GM21423 (cell line): Measurements from ENCODE around the gene MRFAP1L1.
"Not testable (repeated sequence)": the region's sequence is repeated elsewhere in the genome, so short reads cannot be mapped to it uniquely, and the experiment has no call there.

Experiments used
- ATAC-seq: cut with Tn5 transposase; IDR thresholded peaks from one replicate; pipeline ENCODE4 v1.9.1; 2021; ENCODE audit warnings: mild to moderate bottlenecking, moderate library complexity; ENCODE audit not compliant: unreplicated experiment

The MRFAP1L1 gene

DNA sequence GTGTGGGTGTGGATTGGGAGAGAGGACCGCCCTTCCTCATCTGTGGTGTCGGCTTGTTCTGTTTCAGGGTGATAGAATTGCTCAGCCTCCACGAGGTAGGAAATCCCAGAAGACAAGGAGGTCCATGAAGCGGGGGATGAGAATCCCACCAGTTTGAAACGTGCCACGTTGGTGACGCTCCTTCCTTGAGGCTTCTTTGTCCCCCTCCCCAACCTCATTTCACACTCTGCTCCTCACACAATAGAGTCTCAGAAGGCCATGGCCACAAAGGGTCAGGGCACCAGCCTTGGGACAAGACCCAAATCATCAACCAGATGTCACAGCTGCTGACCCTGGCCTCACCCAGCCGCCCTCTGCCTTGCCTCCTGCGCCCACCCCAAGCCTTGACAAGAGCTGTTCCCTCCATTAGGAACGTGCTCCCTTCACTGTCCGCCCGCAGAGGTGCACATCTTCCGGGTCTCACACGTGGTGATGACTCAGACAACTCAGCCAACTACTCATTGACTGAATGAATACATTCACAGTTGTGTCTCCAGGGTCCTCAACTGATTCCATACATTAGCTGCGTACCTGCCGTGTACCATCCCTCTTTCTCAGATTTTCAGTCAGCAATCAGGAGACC, 24.6 kb upstream of the MRFAP1L1 start:
- ATAC-seq = no peak

DNA sequence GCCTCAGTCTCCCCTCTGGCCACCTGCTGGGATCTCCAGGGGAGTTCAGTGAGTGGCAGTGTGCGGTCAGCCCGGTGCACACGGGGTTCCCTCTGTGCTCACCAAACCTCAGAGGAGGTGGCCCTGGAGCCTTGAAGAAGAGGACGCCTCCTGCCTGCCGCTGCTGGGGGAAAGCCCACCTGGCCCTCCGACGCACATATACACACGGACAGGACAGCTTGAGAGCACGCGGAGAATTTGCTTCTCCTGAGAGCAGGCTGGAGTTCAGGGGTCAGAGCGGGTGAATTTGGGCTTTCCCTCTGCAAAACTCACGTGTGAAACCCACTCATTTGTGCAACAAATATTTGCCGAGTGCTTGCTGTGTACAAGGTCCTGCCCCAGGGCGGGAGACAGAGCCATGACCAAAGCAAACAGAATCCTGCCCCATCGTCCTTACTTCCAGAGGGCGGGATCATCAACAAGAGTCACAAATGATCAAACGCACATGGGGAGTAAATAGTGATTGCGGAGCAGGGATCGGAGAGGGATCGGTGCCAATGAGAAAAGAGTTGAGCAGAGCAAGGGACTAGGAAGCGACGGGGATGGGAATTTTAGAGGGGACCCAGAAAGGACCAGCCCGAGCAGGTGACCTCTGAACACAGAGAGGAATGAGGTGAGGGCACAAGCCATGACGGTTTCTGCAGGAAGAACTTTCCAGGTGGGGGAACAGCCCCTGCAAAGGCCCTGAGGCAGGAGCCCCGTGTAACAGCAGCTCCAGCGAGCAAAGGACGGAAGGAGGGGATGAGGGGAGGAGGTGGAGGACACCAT, 23.9 kb upstream of the MRFAP1L1 start:
- ATAC-seq = no peak

DNA sequence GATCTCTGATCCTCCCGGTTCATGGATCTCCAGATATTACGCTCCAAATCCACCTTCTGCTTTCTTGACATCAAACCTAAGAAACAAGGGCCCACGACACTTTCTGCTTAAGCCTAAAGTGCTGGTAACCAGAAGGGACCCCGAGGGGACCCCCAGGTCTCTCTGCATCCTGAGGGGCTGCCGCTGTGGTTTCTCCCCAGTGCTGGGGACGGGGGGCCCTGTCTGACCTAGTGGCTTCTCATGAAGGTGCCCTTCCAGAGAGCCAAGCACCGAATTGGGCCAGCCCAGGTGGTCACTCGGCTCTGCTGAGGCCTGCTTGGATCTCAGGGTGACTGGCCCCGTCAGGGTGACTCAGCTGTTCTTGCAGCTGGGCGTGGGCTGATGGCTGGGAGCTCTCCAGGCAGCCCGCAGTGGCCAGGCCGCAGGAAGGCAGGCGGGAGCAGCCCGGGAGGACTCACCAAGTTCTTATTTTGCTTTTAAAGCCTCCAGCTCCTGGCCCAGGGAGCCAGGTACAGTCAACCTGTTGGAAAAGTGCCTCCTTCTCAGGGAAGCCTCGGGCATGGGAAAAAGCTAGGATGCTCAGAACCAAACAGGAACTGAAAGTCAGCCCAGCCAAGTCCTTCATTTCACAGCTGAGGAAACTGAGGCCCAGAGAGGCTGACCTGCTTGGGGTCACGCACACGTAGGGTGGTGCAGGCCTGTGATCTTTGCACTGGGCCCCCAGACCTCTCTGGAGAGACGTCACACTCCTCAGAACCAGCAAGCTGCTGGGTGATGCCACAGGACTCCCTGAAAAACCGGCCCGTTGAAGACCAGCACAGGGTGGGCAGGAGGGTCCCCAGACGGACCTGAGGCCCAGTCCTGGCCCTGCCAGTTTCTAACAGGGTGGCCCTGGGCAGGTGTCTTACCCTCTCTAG, 23.0 kb upstream of the MRFAP1L1 start:
- ATAC-seq = no peak

DNA sequence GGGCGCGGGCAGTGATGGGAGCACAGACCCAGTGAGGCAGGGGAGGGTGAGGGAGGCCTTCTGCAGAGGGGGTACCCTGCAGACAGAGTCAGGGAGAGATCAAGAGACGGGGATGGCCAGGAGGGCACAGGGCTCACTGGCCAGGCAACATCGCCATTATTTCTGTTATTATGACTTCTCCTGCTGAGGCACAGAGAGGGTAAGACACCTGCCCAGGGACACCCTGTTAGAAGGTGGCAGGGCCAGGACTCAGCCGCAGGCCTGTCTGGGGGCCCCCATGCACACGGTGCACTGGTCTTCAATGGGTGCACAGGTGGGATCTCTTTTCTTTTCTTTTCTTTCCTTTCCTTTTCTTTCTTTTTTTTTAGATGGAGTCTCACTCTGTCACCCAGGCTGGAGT, 22.1 kb upstream of the MRFAP1L1 start:
- no peak for ATAC-seq

DNA sequence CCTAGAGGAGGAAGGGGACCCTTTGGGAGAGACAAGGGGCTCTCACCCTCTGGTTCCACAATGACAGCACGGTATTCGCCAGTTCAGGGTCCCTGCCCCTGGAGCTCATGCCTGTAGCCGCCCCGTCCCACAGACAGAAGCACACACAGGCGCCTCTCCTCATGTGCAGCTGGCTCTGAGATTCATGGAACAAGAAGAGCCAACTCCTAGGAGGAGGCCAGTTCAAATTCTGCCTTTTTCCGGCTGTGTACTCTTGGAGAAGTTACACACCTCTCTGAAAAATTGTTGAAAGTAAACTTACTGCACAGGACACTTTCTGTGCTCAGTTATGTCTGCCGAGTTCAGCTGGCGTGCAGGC, 21.6 kb upstream of the MRFAP1L1 start:
- ATAC-seq = no peak

DNA sequence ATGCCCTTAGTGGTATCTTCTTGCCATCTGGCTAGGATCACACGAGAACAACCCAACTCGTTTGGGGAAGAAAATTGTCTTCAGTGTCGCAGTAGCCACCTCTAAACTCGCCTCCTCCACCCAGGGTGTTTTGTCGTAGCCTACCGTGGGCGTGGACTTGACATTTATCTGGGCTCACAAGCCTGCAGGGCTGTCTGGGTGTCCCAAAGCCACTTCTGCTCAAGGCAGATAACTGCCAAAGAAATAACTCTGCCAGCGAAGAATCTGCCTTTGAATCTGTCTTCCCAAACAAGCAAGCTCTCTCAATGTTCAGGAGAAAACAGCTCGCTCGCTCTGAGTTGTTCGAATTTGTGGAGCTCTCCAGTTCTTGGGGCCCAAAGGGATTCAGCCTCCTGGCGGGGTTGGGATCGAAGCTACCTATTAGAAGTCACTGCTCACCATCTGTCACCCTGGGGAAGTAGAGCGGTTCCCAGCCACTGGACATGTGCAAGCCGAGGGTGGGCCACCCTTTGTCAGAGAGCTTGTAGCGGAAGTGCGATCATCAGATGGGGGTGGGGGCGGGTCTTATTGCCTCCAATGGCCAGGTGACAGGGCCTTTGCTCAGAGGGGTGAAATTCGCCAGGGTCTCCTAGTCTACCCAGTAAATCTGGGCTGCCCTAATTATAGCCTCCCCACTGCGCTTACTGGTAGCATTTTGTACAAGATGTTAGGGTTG, 21.1 kb upstream of the MRFAP1L1 start:
- no peak for ATAC-seq

DNA sequence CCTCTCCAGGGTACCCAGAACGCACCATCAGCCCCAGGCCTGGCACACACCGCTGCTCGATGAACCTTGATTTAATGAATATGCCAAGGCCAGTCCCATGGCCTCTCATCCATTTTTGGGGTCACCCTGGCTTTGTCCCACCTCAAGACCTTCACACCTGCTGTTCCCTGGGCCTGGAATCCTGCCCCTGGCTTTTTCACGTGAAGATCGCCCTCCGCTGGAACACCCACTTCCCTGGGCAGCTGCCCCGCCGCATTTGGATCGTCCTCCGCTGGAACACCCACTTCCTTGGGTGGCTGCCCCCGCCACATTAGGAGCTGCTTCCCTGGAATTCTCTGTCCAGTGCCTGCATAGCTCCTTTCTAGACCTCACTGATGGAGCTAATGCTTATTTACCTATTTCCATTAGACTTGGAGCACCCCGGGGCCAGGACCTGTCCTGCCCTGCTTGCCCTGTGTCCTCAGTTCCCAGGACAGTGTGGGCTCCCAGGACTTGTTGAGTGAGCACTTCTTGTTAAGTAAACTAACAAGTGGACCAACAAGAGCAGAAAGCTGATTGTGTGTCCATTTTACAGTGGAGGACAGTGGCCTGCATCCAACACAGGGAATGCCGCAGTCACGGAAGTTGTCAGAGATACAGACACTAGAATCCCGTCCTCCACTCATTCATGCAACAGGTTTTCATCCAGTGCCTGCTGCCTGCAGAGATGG, 18.8 kb upstream of the MRFAP1L1 start:
- no peak for ATAC-seq

DNA sequence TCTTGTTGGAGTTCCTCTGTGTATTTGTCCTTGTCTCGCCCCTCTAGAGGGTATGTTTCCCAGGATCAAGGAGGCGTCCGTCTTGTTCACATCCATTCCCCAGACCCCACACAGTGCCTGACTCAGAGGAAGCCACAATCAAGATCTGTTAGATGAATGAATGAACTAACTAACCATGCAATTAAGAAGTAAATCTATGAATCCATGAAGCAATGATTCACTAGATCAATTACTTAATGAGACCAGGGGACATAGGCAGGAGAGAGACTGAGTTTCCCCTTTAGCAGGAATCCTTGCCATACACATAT, 18.2 kb upstream of the MRFAP1L1 start:
- ATAC-seq = no peak

DNA sequence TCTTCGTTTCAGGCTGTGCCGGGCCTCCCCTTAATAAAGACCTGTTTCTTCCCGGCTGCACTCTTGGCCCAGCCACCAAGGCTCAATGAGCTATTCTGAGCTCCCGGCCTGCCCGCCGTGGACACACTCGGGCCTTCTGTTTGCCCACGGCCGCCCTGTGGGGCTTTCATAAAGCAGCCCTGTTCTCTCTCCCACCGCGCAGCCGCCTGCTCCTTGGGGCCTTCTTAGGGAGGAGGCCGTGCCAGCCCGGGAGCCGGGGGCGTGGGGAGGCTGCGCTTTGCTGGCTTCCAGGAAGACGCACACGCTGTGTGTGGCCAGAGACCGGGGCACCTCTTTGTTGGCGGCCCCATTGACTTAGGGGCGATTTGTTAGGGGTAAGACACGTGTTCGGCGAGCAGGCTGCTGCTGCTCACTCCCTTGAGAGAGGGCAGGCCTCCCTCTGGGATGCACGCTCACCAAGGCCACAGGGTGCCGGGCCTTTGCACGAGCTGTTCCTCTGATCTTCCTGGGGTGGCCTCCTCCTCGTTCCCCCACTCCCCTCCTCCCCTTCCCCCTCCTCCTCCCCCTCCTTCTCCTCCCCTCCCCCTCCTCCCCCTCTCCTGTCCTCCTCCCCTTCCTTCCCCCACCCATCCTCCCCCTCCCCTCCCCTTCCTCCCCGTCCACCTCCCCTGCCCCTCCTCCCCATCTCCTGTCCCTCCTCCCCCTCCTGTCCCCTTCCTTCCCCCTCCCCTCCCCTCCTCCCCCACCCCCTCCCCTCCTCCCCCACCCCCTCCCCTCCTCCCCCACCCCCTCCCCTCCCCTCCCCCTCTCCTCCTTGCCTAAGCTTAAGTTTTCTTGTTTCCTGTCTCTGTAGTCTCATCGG, 17.6 kb upstream of the MRFAP1L1 start:
- ATAC-seq = no peak

DNA sequence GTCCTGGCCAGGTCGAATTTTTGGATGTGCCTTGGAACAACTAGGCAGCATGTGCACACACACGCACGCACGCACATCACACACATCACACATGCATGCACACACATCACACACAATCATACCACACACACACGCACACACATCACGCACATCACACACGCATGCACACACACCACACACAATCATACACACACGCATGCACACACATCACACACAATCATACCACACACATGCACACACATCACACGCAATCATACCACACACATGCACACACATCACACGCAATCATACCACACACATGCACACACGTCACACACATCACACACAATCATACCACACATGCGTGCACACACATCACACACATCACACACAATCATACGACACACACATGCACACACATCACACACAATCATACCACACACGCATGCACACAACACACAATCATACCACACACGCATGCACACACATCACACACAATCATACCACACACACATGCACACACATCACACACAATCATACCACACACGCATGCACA, 15.8 kb upstream of the MRFAP1L1 start:
- ATAC-seq = not testable (repeated sequence)

DNA sequence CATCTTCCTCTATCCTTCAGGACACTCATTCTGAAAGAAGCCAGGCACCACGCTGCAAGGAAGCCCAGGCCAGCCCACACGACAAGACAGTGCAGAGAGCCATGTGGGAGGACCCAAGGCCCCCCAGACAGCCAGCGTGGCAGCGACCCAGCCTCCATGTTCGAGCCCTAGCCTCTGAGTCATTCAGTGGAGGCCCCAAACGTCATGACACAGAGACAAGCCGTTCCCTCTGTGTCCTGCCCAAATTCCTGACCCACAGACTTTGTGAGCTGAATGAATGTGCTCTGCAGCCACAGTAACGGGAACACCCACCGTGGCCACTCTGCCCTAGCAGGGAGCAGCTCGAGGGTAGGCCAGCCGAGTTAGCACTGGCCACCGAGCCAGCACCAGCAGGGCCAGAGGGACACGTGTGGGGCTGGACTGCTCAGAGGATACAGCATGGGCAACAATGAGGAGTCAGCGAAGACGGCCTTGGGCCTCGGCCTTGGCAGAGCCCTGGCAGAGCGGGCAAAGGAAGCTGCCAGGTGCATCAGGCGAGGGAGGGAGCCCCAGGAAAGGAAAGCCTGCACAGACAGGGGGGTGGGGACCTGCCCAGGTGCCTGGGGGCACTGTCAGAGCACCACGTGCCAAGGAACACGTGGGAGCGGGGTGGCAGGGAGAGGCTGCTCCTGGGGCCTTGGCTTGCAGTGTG, 14.9 kb upstream of the MRFAP1L1 start:
- ATAC-seq = no peak

DNA sequence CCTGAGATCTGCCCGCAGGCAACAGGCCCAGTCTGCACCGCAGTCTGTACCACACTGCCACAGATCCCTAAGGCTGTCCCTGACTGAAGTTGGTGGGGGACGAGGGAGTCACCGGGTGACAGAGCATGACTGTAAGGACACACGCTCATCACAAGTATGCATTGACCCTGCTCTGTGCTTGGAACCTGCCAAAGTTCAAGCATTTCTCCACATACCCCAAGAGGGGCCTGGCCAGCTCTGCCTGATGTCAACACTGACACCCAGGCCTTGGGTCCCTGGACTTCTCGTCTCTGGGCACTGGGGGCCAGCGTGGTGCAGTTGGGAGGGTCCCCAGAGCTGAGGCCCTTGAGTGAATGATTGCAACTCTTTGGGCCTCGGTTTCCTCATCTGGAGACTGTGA, 14.2 kb upstream of the MRFAP1L1 start:
- no peak for ATAC-seq

DNA sequence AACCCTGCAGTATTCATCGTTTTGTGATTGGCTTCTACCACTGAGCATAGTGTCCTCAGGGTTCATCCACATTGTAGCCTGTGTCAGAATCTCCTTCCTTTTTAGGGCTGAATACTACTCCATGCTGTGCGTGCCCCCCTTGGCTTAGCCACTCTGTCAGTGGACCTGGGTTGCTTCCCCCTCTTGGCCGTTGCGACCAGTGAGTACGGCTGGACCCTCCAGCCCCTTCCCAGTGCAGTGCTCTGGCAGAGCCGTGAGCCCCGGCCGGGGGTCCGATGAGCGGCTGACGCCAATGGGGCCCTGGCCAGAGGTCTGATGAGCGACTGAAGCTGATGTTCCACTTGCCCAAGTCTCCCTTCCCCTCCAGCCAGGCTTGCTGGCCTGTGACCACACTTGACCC, 13.2 kb upstream of the MRFAP1L1 start:
- no peak for ATAC-seq

DNA sequence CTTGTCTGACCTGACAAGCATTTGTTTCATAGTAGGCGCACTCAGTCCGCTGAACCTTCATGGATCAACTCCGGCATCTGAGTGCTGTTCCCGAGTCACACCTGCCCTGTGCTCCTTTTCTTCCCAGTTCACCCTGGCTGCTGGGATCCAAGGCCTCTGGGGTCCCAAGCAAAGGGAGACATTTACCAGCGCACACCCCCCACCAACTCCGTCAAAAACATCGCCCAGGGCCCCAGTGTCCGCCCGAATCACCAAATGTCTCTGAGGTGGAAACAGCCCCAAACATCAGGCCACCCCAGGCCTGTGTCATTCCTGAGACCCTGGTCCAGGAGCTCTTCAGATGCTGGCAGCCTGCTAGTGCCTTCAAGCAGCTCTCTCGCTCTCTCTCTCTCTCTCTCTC, 11.5 kb upstream of the MRFAP1L1 start:
- ATAC-seq = no peak

DNA sequence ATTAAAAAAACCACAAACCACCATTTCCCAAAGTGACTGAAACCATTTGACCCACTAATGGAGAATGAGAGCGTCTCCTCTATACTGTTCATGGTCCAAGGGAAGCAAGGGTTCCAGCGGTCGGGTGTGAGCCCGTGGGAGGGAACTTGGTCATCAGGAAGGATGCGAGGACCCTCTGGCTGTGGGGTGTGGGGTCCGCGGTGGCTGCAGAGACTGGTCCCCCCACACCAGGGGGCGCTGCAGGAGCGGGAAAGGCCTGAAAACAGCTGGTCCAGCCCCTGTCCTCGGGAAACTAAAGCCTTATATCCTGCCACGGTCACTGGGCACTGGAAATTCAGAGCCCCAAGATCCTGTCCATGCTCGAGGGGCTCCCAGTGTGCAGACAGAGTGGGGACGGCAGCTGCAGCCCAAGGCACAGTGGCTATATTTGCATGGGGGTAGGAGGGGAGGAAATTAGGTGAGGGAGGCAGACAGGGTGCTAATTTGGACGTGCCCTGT, 10.6 kb upstream of the MRFAP1L1 start:
- ATAC-seq = no peak

DNA sequence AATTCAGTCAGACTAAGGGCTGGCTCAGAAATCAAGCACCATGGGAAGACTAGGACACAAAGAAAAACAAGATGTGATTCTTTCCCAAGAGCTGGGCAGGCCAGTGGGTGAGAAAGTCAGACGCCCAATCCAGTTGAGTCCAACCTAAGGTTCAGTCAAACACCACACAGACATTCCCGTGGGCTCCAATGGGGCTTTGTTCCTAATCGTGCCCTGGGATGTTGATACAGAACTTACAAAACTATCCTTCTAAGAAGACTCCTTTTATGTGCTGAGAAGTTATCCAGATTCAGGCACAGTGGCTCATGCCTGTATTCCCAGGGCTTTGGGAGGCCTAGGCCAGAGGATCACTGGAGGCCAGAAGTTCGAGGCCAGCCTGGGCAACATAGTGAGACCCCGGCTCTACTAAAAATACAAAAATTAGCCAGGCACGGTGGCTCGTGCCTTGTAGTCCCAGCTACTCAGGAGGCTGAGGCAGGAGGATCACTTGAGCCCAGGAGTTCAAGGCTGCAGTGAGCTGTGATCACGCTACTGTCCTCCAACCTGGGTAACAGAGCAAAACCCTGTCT, 10.0 kb upstream of the MRFAP1L1 start:
- no peak for ATAC-seq

DNA sequence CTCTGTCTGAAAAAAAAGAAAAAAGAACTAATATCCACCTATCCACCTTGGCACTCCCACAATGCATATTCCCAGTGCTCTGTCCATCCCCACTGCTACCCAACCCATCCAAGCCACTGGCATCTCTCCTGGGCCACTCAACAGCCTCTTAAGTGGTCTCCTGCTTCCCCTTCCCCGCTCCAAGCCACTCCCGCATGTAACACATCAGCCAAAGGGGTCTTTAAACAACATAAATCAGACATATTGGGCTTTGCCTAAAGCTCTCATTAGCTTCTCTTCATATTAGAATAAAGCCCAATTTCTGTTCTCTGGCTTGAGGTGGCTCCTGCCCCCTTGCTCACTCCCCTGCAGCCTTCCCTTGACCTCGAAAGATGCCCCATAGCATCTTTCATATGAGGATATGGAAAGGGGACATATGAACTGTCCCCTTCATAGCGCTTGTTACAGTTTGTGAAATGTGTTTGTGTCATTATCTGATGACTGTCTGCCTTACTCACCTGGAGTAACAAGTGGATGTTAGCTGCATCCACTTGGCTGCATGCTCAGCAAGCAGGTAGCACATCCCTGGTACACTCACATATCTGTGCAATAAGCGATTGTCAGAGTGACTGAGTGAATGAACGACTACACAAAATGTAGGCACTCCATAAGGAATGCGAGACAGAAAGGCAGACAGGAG, 9.4 kb upstream of the MRFAP1L1 start:
- ATAC-seq = no peak
